Stimulated activated CD8-positive, alpha-beta memory T cell treated with anti-CD3 and anti-CD28 coated beads, Interleukin-12 subunit alpha, Interleukin-12 subunit beta, amount 100 ng/mL, for 24 hours (primary cell): ENCODE data around the gene RAB24.
"Not testable (repeated sequence)": the region's sequence is repeated elsewhere in the genome, so short reads cannot be mapped to it uniquely, and the experiment has no call there.

Experiments used
- DNase-seq: peaks from one replicate; pipeline ENCODE4 v3.0.0-alpha.2; 2020; ENCODE audit errors: extremely low read depth

RAB24 gene

GRCh38 chr5:177295924-177296323 lies 7.6 kb downstream of the RAB24 start:
- no peak for DNase-seq

GRCh38 chr5:177294632-177295031 lies 8.9 kb downstream of the RAB24 start:
- DNase-seq = no peak

- DNase-seq = no peak
Measured at GRCh38 chr5:177293819-177294581, 9.5 kb downstream of the RAB24 start.

GRCh38 chr5:177291735-177292134 lies 11.8 kb downstream of the RAB24 start:
- no peak for DNase-seq

GRCh38 chr5:177290816-177291596 lies 12.5 kb downstream of the RAB24 start:
- no peak for DNase-seq

- no peak for DNase-seq
Measured at GRCh38 chr5:177288191-177288590, 15.3 kb downstream of the RAB24 start.

GRCh38 chr5:177276886-177277285 lies 26.6 kb downstream of the RAB24 start:
- DNase-seq = no peak

GRCh38 chr5:177275883-177276282 lies 27.6 kb downstream of the RAB24 start:
- no peak for DNase-seq

GRCh38 chr5:177271113-177271512 lies 32.4 kb downstream of the RAB24 start:
- no peak for DNase-seq

GRCh38 chr5:177270653-177271052 lies 32.9 kb downstream of the RAB24 start:
- no peak for DNase-seq

GRCh38 chr5:177269976-177270375 lies 33.5 kb downstream of the RAB24 start:
- no peak for DNase-seq

GRCh38 chr5:177269232-177269895 lies 34.2 kb downstream of the RAB24 start:
- no peak for DNase-seq

- DNase-seq = no peak
Measured at GRCh38 chr5:177265395-177265794, 38.1 kb downstream of the RAB24 start.

GRCh38 chr5:177264178-177264577 lies 39.3 kb downstream of the RAB24 start:
- DNase-seq = no peak

GRCh38 chr5:177261510-177261909 lies 42.0 kb downstream of the RAB24 start:
- no peak for DNase-seq

- DNase-seq = no peak
Measured at GRCh38 chr5:177260961-177261360, 42.6 kb downstream of the RAB24 start.

GRCh38 chr5:177258711-177259110 lies 44.8 kb downstream of the RAB24 start:
- DNase-seq = not testable (repeated sequence)

- no peak for DNase-seq
Measured at GRCh38 chr5:177256296-177256695, 47.2 kb downstream of the RAB24 start.

- DNase-seq = no peak
Measured at GRCh38 chr5:177253252-177253651, 50.3 kb downstream of the RAB24 start.
